Epithelial cell of esophagus (primary cell): ENCODE results near the gene FBXO28.

Experiments
- DNase-seq: peaks from one replicate; pipeline ENCODE4 v3.0.0; 2010; ENCODE audit warnings: low read depth
- H3K4me3 ChIP-seq: 2 replicates; pipeline ENCODE4 v1.5.1; 2011; ENCODE audit warnings: mild to moderate bottlenecking, low read length, control low read depth
- TF ChIP-seq, protein P1 (sequence below): IDR thresholded peaks from 2 replicates; pipeline ENCODE4 v1.5.1; 2011; ENCODE audit warnings: low read depth, mild to moderate bottlenecking, low read length, control low read depth, inconsistent platforms; ENCODE audit not compliant: insufficient read depth; ENCODE audit errors: missing control alignments

Gene FBXO28

DNA sequence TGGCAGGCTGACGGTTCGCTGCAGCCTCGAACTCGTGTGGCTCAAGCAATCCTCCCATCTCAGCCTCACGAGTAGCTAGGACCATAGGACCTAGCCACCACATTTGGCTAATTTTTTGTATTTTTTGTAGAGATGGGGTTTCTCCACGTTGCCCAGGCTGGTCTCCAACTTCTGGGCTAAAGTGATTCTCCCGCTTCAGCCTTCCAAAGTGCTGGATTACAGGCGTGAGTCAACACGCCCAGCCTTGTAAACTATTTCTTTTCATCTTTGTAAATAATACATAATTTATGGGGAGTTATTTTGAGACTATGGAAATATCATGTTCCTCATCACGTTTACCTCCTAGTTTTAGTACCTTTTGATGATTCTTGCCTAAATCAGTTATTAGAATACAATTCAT lies 906 bp upstream of the FBXO28 start:
- H3K4me3 ChIP-seq = no peak overlapping the region
- TF ChIP-seq, protein P1, sequence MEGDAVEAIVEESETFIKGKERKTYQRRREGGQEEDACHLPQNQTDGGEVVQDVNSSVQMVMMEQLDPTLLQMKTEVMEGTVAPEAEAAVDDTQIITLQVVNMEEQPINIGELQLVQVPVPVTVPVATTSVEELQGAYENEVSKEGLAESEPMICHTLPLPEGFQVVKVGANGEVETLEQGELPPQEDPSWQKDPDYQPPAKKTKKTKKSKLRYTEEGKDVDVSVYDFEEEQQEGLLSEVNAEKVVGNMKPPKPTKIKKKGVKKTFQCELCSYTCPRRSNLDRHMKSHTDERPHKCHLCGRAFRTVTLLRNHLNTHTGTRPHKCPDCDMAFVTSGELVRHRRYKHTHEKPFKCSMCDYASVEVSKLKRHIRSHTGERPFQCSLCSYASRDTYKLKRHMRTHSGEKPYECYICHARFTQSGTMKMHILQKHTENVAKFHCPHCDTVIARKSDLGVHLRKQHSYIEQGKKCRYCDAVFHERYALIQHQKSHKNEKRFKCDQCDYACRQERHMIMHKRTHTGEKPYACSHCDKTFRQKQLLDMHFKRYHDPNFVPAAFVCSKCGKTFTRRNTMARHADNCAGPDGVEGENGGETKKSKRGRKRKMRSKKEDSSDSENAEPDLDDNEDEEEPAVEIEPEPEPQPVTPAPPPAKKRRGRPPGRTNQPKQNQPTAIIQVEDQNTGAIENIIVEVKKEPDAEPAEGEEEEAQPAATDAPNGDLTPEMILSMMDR = no peak

DNA sequence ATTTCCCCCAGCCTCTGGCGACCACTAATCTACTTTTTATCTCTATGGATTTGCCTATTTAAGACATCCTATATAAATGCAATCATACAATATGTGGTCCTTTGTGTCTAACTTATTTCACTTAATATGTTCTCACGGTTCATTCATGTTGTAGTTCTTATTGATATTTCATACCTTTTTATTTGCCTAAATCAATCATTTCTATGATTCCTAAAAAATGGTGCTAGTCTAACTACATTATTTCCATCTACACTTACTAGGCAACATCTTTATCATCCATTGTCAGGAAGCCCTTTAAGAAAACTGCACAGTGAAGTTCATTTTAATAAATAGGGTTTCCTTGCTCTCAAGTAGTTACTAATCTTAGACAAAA lies 380 bp upstream of the FBXO28 start:
- H3K4me3 ChIP-seq = peak overlapping the region; percentile 92
- TF ChIP-seq, protein P1 = no peak
- DNase-seq = no peak

More for the DNA sequence above, 906 bp upstream of the FBXO28 start:
- no peak for DNase-seq

DNA sequence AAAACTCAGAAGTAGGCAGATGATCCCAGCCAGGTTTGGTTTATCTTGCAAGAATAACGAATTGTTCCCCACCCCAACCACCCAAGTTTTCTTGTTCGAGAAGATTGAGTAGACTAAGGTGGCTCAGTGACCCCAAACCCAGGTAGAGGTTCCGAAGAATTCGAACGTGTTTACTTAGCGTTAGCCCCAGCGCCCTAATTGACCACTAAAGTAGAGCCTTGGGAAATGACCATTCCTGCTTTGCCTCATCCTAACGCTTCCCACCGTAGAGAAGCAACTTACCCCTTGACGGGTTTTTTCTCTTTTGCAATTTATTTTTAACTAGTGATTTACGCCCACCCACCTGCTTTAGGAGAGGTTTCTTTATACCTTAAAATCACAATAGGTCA lies 870 bp downstream of the FBXO28 start:
- TF ChIP-seq, protein P1 = no peak
- H3K4me3 ChIP-seq = peak overlapping the region; percentile 92
- DNase-seq = no peak

DNA sequence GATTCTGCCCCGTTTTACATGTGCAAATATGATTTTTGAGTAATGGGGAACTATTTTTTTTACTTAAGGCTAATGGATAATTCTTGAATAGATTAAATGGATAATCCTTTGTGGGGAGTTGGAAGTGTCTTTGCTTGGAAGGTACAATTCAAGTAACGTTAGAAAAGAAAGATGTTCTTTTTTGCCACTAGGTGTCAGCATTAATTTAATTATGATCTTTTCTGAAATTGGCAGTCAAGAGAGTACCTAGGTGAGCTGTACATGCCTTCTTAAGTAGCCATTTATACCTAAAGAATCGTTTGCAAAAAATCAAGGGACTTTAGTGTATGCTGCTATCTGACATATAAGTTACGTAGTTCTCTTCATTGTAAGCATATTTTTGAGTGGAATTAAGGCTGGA lies 2.2 kb downstream of the FBXO28 start:
- peak; percentile 75 for DNase-seq
- H3K4me3 ChIP-seq = peak overlapping the region; percentile 20
- TF ChIP-seq, protein P1 = peak; percentile 33

DNA sequence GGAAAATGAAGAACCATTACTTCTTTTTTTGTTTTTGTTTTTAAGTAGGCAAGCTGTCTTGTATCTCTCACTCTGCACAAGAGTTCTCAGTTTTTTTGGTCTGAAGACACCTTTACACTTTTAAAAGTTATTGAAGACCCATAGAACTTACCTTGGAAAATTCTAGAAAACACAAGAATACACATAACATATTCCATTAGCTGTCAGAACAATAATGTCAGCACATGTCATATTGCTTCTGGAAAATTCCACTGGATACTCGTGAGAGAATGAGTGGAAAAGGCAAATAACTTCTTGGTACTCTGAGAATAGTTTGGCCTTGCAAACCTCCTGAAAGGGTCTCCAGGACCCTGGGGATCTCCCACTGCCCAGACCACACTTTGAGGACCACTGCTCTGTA lies 4.8 kb downstream of the FBXO28 start:
- TF ChIP-seq, protein P1 = no peak
- no peak for DNase-seq
- no peak overlapping the region for H3K4me3 ChIP-seq

DNA sequence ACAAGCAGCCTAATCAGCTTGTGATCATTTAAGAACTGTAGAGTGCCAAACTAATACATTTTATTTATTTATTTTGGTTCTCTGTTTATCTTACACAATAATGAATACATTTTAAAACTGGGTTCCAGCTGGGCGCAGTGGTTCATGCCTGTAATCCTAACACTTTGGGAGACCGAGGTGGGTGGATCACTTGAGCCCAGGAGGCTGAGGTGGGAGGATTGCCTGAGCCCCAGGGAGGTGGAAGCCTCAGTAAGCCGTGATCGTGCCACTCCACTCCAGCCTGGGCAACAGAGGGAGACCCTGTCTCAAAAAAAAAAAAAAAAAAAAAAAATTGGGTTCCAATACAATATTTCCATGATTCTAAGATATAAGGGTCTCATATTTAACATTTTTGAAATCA lies 9.2 kb downstream of the FBXO28 start:
- no peak for DNase-seq
- H3K4me3 ChIP-seq = no peak overlapping the region
- TF ChIP-seq, protein P1 = no peak

DNA sequence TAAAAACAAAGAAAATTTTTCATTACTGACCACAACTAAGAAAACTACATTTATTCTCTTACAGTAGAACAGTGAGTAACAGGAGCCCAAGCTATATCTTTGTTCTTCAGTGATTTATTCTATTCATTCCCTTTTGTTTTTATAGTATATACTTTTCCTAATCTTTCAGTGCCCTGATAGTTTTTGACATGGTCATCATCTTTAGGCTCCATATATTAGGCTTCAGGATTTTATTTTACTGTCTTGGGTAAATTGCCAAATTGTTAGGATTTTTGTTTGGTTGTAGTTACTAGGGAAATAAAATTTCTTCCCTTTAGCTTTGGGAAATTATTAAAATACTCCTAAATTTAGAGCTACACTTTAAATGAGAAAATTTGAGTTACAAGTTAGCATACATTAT lies 10.3 kb downstream of the FBXO28 start:
- TF ChIP-seq, protein P1 = no peak
- no peak overlapping the region for H3K4me3 ChIP-seq
- DNase-seq = no peak
